ENCODE results near the gene ALDH3B2.
"Not testable (repeated sequence)": the region's sequence is repeated elsewhere in the genome, so short reads cannot be mapped to it uniquely, and the experiment has no call there.

Gene ALDH3B2

DNA sequence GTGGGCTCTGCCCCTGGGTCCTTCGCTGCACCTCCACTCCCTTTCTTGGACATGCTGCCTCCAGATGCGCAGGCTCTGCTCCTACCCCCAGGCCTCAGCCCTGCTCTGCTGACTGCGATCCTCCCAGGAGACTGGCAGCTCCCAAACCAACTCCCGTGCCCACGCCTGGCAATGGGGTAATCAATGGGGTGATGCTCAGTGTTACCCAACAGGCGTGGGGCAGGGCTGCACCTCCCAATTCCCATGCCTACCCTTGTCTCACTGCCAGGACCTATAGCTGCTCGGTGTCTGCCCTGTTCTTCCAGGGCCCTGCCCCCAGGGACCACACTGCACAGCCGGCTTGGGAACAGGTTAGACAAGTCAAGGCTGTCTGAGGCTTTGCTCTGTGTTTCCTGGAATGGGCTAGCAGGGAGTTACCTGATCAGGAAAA is at the start of gene ALDH3B2:
TSS of gene ALDH3B2 (minus strand) at position 182 of the 430 bp plus-strand sequence. CDS start 7,688 bp downstream, outside the sequence.
- no peak for DNase-seq

DNA sequence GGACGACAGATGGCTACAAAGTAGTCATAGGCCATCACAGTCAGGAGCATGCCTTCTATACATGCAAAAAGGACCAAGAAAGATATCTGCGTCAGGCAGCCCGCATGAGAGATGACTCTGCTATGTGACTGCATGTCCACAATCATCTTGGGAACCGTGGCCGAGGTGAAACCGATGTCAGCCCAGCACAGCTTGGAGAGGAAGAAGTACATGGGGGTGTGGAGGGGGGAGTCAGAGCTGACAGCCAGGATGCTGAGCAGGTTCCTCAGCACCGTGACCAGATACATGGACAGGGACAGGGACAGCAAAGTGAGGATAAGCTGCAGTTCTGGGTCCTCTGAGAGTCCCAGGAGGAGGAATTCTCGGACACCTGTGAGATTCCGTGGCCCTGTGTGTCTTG is 48.6 kb upstream of the ALDH3B2 start:
- not testable (repeated sequence) for DNase-seq

DNA sequence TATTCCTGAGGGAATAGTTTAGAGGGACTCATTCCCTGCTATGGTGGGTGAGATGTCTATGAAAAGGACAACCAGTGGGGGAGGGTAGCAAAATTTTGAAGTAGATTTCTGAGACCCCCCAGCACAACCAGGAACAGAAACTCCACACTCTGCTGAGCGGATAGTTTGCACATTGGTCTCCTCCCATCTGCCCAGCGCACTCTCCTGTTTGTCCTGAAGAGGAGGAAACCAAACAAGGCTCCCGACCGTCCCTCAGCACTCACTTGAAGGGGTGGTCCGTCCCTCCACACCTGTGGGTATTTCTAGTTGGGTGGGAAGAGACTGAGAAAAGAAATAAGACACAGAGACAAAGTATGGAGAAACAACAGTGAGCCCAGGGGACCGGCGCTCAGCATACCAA is 41.8 kb upstream of the ALDH3B2 start:
- DNase-seq = not testable (repeated sequence)

- DNase-seq = not testable (repeated sequence)
Observed at GRCh38 chr11:67715801-67716200, 41.4 kb upstream of the ALDH3B2 start.

- not testable (repeated sequence) for DNase-seq
Observed at GRCh38 chr11:67713892-67714509, 39.6 kb upstream of the ALDH3B2 start.

- not testable (repeated sequence) for DNase-seq
Observed at GRCh38 chr11:67711676-67712075, 37.3 kb upstream of the ALDH3B2 start.

- DNase-seq = not testable (repeated sequence)
Observed at GRCh38 chr11:67711212-67711611, 36.8 kb upstream of the ALDH3B2 start.

GRCh38 chr11:67709806-67710205 is 35.4 kb upstream of the ALDH3B2 start:
- not testable (repeated sequence) for DNase-seq

DNA sequence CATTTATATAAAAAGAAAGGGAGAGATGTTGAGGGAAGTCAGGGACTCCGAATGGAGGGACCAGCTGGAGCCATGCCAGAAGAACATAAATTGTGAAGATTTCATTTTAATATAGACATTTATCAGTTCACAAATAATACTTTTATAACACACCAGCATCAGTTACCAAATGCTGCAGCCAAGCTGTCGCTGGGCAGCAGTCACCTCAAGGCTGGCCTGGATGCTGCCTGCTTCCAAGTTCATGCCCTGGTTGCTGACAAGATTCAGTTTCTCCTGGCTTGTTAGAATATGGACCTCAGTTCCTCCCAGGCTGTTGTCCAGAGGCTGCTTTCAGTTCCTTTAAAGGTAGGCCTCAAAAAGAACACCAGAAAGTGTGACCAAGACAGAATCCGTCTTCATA is 30.8 kb upstream of the ALDH3B2 start:
- DNase-seq = no peak

GRCh38 chr11:67704524-67704923 is 30.1 kb upstream of the ALDH3B2 start:
- no peak for DNase-seq

- DNase-seq = not testable (repeated sequence)
Observed at GRCh38 chr11:67703709-67704108, 29.3 kb upstream of the ALDH3B2 start.

GRCh38 chr11:67700548-67701262 is 26.3 kb upstream of the ALDH3B2 start:
- DNase-seq = no peak

- no peak for DNase-seq
Observed at GRCh38 chr11:67700141-67700540, 25.7 kb upstream of the ALDH3B2 start.

GRCh38 chr11:67699521-67699920 is 25.1 kb upstream of the ALDH3B2 start:
- DNase-seq = no peak

DNA sequence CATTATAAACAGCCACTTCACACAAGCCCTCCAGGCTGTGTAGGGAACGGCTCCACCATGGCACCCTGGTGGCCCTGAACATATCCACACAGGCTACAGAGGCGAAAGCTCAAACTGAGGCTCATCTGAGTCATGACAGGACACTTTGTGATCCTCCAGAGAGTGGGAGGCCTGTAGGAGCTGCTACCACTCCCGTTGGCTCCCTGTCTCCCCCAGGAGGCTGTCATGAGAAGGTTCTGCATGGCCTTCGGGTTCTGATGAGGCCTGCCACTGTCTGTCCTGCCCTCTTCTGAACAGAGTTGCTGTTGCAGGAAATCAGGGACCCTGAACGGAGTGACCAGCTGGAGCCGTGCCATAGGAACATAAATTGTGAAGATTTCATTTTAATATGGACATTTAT is 23.8 kb upstream of the ALDH3B2 start:
- DNase-seq = no peak

DNA sequence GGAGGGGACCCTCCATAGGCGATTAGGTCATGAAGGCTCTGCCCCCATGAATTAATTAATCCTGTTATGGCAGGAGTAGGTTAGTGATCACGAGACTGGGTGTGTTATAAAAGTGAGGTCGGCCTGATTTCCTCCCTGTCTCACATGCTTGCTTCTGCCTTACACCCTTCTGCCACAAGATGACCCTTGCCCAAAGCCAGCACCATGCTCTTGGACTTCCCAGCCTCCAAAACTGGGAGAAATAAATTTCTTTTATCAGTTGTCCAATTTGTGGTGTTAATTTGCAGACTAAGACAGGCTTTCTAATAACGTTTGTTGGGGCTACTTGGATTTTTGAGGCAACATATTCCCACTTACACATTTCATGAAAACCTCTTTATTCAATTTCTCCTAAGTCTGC is 23.4 kb upstream of the ALDH3B2 start:
- DNase-seq = no peak

GRCh38 chr11:67696998-67697397 is 22.6 kb upstream of the ALDH3B2 start:
- no peak for DNase-seq

- no peak for DNase-seq
Observed at GRCh38 chr11:67695606-67696005, 21.2 kb upstream of the ALDH3B2 start.

- DNase-seq = no peak
Observed at GRCh38 chr11:67694875-67695555, 20.6 kb upstream of the ALDH3B2 start.

DNA sequence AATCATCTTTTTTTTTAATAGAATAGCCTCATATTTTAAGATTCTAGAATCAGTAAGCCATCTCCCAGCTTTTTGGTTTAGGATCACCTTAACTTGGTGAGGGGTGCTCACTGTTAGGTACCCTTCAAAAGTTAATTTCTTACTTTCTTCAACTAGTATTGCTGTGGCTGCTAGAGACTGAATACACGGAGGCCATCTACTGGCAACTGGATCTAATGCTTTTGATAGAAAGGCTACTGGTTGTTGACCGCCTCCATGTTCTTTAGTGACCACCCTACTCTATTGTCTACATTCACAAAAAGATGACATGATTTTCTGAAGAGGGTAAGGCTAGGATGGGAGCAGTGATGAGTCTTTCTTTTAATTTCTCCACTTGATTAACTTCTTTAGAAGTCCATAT is 16.7 kb upstream of the ALDH3B2 start:
- no peak for DNase-seq

- no peak for DNase-seq
Observed at GRCh38 chr11:67689178-67689577, 14.8 kb upstream of the ALDH3B2 start.

GRCh38 chr11:67687986-67688385 is 13.6 kb upstream of the ALDH3B2 start:
- DNase-seq = no peak

DNA sequence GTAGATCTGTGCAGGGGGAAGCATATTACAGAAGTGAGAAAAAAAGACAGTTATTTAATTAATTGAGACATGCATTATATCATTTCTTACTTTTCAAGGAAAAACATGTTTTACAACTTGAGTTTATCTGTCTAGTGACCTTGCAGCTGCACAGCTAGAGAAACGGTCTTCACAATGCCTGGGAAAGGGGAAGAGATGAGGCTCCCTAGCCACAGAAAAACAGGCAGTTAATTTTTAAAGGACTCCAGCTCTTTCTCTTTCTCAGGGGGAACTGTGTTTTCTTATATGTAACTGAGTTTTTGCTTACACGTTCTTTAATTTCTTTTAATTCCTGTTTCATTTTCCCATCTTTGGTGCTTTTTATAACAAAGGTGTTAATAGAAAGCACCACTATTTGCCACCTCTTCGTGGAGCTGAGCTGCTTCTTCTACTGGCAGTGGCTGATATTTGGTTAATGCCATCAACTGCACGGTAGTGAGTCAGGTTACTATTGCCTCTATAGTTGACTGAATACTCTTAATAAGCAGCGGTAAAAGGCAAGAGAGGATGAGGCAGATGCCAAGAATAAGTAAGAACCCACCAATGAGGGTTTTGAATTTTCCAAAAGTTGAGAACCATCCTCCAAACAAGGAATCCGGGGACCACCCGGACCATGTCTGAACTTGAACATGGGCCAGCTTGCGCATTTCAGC is 11.4 kb upstream of the ALDH3B2 start:
- DNase-seq = peak in 1 of 2 donors; percentile 24
